GM12873 (cell line): ENCODE data around the gene SRRM2.

ENCODE experiments used
- CTCF ChIP-seq: IDR thresholded peaks from 2 replicates; pipeline ENCODE4 v1.5.1; 2012; ENCODE audit warnings: low read depth, mild to moderate bottlenecking, moderate library complexity, low read length, control low read depth; ENCODE audit not compliant: insufficient read depth; ENCODE audit errors: missing control alignments

SRRM2 gene

DNA sequence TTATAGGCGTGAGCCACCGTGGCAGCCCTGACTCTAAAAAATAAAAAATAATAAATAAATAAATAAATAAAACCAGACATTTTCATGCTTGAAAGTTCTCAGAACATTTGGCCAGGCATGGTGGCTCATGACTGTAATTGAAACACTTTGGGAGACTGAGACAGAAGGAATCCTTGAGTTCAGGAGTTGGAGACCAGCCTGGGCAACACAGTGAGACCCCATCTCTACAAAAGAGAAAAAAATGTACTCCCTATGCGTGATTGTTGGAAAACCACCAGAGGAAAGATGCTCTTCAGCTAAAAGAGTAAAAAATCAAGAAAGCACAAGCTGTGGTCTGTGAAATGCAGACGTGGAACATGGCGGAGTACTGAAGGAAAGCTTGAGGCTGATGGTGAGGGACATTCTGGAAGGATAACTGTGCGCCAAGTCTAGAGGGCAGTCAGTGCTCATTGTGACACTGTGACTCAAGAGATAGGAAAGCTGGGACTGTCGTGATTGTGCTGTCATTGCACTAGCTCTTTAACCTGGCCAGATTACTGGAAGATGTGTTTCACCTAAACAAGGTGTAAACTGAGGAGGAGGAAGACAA, 28.3 kb upstream of the SRRM2 start:
- no peak for TF ChIP-seq CTCF

DNA sequence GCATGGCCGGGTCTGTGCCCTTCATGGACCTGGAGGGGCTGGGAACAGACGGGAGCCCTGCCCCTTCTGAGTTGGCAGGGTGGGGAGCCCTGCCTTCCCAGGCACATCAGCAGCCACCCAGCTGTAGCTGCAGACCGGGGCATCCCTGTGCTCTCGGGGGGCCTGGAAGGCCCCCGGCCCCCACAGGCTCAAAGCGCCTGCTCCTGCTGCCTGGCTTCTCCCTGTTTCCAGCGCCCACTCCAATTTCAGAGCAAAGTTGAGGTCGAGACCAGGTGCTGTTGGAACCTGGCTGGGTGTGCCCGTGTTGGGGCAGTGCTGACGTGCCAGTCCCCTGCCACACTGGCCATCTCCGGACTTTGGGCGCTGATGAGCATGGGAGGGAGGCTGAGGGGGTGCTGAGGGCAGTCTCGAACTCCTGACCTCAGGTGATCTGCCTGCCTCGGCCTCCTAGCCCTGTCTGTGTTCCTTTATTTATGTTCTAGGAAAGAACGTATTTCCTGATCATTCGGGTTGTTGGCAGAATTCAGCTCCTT, 27.6 kb upstream of the SRRM2 start:
- no peak for TF ChIP-seq CTCF

- no peak for TF ChIP-seq CTCF
Measured at GRCh38 chr16:2726923-2727322, 25.5 kb upstream of the SRRM2 start.

GRCh38 chr16:2728034-2728433, 24.4 kb upstream of the SRRM2 start:
- no peak for TF ChIP-seq CTCF

DNA sequence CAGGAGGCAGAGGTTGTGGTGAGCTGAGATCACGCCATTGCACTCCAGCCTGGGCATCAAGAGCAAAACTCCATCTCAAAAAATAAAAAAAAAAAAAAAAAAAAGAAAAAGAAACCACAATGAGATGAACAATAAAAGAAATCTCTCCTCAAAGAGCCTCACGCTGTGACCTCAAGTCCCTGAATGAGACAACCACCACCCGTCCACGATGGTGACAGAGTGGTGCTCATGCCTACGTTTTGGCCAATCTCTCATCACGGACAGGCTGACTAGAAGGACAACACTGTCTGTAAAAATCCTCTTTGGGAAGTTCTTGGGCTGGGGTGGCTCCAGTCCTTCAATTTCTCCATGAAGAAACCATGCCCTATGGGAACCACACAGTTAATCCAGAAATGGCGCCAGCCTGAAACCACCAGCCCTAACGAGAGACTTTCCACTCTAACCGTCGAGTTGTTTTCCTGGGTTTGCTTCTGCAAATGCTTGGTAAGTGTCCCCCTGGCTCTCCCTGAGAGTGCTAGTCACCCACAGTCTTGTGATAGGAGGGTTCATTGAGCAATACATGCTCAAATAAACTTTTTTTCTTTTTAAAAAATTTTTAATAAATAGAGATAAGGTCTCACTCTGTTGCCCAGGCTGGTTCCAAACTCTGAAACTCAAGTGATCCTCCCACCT, 17.5 kb upstream of the SRRM2 start:
- no peak for TF ChIP-seq CTCF

DNA sequence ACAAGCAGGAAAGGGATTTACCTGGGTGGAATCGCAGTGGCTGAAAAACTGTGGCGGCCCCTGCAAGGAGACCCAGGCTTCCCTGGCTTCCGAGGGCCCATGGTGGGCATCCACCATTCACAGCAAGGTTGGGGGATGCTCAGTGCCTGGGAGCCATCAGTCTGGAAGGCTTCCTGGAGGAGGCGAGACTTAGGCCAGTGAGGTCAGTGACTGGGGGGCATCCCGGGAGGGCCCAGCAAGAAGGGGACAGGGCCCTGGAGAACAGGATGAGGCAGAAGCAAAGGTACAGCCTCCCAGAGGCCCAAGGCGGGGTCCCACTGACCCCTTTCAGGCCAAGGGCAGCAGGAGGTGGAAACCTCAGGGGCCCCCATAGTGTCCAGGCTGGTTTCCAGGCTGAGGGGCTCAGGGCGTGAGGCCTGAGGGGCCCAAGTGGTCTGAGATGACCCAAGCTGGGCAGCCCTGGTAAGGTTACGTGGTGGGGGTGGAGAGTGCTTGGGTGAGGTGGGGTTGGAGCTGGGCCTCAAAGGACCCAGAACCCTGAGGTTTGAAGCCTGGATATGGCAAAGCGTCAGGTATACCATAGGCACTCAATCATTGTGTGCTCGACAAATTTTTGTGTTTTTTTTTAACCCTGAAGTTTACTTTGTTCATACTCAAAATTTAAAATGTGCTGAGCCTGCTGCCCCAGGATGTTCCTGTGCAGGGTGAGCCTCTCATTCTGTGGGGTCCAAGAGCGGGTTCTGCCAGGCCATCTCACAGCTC, 15.8 kb upstream of the SRRM2 start:
- TF ChIP-seq CTCF = no peak

GRCh38 chr16:2737238-2737605, 15.2 kb upstream of the SRRM2 start:
- TF ChIP-seq CTCF = no peak
